Heart right ventricle (tissue), 16 donors: Measurements from ENCODE around the gene ZRANB1. TPM values are rescaled to one million over a fixed set of nuclear protein-coding genes. Genes with fewer than 3 reads are reported as not detected.

Experiments used
- ATAC-seq, 8 donors: fragments of 200-7000 bp; cut with Tn5 transposase; one replicate each; pipeline ENCODE4 v1.9.1; 2020; ENCODE audit warnings: mild to moderate bottlenecking in 8 of 8, moderate library complexity in 8 of 8, moderate number of reproducible peaks in 1 of 8
- DNase-seq, 2 donors: peaks; one replicate each; pipeline ENCODE4 v3.0.0-alpha.2; 2020
- H3K27ac ChIP-seq, 10 donors: fragments of 200-600 bp; sonication (generic) in 2 of 10; one replicate each; pipeline versions ENCODE4 v1.5.0 to v1.8.0; 2020 to 2022; ENCODE audit warnings: mild to moderate bottlenecking in 3 of 10
- H3K27me3 ChIP-seq, 7 donors: fragments of 200-600 bp; one replicate each; pipeline ENCODE4 v1.8.0; 2021 to 2022; ENCODE audit warnings: mild to moderate bottlenecking in 2 of 7
- H3K36me3 ChIP-seq, 9 donors: fragments of 200-600 bp; sonication (generic) in 1 of 9; one replicate each; pipeline versions ENCODE4 v1.5.0 to v1.8.0; 2020 to 2022; ENCODE audit warnings: mild to moderate bottlenecking in 2 of 9
- H3K4me1 ChIP-seq, 9 donors: fragments of 200-600 bp; sonication (generic) in 1 of 9; one replicate each; pipeline versions ENCODE4 v1.5.0 to v1.8.0; 2020 to 2022; ENCODE audit warnings: mild to moderate bottlenecking in 4 of 9
- H3K4me3 ChIP-seq, 10 donors: fragments of 200-600 bp; sonication (generic) in 2 of 10; one replicate each; pipeline versions ENCODE4 v1.5.0 to v1.8.0; 2020 to 2022; ENCODE audit warnings: mild to moderate bottlenecking in 7 of 10, moderate library complexity in 2 of 10
- H3K9me3 ChIP-seq, 11 donors: fragments of 200-600 bp in 10 of 11; sonication (generic) in 2 of 11; one replicate each; pipeline versions ENCODE4 v1.5.0 to v1.8.0; 2013 to 2022; ENCODE audit warnings: mild to moderate bottlenecking in 2 of 11, control low read depth in 1 of 11, moderate library complexity in 1 of 11
- WGBS, 2 donors: extraction: QIAGEN DNeasy Blood & Tissue Kit; methylation state at CpG; one replicate each; pipeline ENCODE4 v1.1.7; 2013; ENCODE audit warnings: inconsistent platforms in 1 of 2; 5-methylcytosine and 5-hydroxymethylcytosine counted together
- intact Hi-C, 10 donors: fragments of 100-400 bp; cut with DNase I; formaldehyde crosslinking; loops; one replicate each; pipeline versions ENCODE4 v1.11.1 to v1.14.2; 2022
- polyA plus RNA-seq, 2 donors: library from polyadenylated mRNA; stranded (reverse); fragments of 200-250 nt; gene quantifications; one replicate each; pipeline ENCODE4 v1.2.3, GENCODE V29; 2013
- total RNA-seq, 10 donors: library from RNA; stranded (reverse); fragmentation: NEBNext Ultra II Directional in 3 of 10; extraction: Animal tissue kit (Norgen Biotek cat#: 25700) in 3 of 10; gene quantifications; one replicate each; pipeline versions ENCODE4 v1.2.1 to v1.2.4, GENCODE V29; 2021 to 2023
- TF ChIP-seq, protein P1 (sequence below), 9 donors: fragments of 200-600 bp; sonication (generic) in 2 of 9; IDR thresholded peaks; one replicate each; pipeline versions ENCODE4 v1.5.0 to v1.8.0; 2021 to 2022; ENCODE audit warnings: antibody characterized with exemption in 9 of 9, mild to moderate bottlenecking in 5 of 9, moderate library complexity in 1 of 9
- donor health status: Arrhythmogenic right ventricular cardiomyopathy.
- donor health status: ischemic (EF 13 %, LVEDD 7.1; RV severe dilation, severe dysfunction).
- donor health status: healthy with polysubstance abuse.
- donor health status: DM: no; HTN: yes; CAD: no.
- donor health status: DM: no; HTN: no; CAD: no.
- donor health status: ischemic (EF 25% LVEDD 6.9; RV normal size, moderate dysfunction).
- donor health status: ischemic (EF 25% LVEDD 5.7; RV mildly dilated, moderate dysfunction).
- donor health status: healthy.
- donor health status: DM: yes; HTN: yes; CAD: no.
- donor health status: Ischemic cardiomyopathy.
- donor health status: ischemic (EF 35%, LVEDD 5.7; RV mildly dilated, moderate dysfunction).
- donor health status: nonischemic (EF 11% LVEDD 7.7; RV severe dilation, severe dysfunction).
- donor health status: DM: yes; HTN: yes; CAD: no.
- donor health status: PGD.
- donor health status: ischemic (EF 29% LVEDD 5.4; RV normal size, mild dysfunction).
- donor health status: nonischemic (EF 23%, LVEDD 6.1; RV moderate dilation, normal function).

The ZRANB1 gene
- total and polyA plus RNA-seq, 12 donors = 13.0 to 33.2 (median 27.5) TPM

DNA sequence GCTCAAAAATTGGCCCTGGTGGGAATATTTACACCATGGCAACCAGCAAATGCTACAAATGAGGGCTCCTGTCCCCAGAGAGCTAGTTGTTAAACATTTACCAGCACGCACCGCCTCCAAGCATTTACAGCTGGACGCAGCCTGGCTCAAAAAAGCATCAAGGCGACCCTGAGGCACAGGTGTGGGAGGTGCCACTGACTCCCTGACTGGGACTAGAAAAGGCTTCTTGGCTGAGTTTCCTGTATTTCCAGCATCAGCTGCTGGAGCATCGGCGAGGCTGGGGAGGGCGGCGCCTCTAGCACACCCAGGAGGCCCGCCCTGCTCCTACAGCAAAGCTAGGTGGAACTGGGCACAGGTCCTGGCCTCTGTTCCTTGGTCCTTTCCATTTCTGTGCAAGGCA, 43.5 kb upstream of the ZRANB1 start:
- WGBS, 2 donors = 71 to 76% methylated on average over 9 of the region's 9 CpGs
- peaks cover 0 to 24% (median 12%) of the 10 kb centered on the region in 7 donors for H3K27me3 ChIP-seq
- no peaks in the 10 kb centered on the region for H3K36me3 ChIP-seq
- TF ChIP-seq, protein P1, sequence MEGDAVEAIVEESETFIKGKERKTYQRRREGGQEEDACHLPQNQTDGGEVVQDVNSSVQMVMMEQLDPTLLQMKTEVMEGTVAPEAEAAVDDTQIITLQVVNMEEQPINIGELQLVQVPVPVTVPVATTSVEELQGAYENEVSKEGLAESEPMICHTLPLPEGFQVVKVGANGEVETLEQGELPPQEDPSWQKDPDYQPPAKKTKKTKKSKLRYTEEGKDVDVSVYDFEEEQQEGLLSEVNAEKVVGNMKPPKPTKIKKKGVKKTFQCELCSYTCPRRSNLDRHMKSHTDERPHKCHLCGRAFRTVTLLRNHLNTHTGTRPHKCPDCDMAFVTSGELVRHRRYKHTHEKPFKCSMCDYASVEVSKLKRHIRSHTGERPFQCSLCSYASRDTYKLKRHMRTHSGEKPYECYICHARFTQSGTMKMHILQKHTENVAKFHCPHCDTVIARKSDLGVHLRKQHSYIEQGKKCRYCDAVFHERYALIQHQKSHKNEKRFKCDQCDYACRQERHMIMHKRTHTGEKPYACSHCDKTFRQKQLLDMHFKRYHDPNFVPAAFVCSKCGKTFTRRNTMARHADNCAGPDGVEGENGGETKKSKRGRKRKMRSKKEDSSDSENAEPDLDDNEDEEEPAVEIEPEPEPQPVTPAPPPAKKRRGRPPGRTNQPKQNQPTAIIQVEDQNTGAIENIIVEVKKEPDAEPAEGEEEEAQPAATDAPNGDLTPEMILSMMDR (IDR thresholded peaks at IDR 0.05) = no peak
- DNase-seq (no peak), ATAC-seq (no peak)
- intact Hi-C loops = no loop called here
- no peak overlapping the region for H3K27ac ChIP-seq
- no peak overlapping the region for H3K4me3 ChIP-seq
- no peaks in the 10 kb centered on the region for H3K9me3 ChIP-seq
- no peaks in the 10 kb centered on the region for H3K4me1 ChIP-seq

DNA sequence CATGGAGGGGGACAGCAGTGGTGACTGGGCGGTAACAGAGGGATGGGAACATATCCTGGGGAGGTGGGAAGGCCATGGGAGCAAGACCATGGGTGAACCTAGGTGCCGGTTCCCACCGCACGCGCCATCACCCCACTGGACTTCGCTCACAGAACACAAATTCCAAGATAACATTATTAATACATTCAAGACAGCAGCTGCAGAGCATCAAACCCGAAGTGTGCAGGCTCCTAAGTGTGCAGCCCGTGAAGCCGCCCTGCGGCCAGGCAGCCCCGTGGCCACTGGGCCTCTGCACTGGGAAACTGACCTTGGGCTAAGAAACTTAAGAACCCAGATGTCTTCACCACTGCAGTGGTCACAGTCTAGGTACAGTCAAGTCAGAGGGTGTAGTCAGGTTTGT, 42.8 kb upstream of the ZRANB1 start:
- Histone ChIP-seq H3K4me1 (no peaks in the 10 kb centered on the region), H3K27me3 (peaks cover 0 to 24% (median 12%) of the 10 kb centered on the region in 7 donors), H3K4me3 (no peak overlapping the region), H3K27ac (no peak overlapping the region), H3K36me3 (no peaks in the 10 kb centered on the region), H3K9me3 (no peaks in the 10 kb centered on the region)
- WGBS, 2 donors = 80 to 91% methylated on average over 11 of the region's 11 CpGs
- TF ChIP-seq, protein P1 (IDR thresholded peaks at IDR 0.05) = no peak
- intact Hi-C loops = no loop called here
- no peak for ATAC-seq
- no peak for DNase-seq

GRCh38 chr10:124902462-124902861, 39.5 kb upstream of the ZRANB1 start:
- DNase-seq (no peak), ATAC-seq (no peak)
- Histone ChIP-seq H3K27ac (no peak overlapping the region), H3K4me1 (no peaks in the 10 kb centered on the region), H3K4me3 (no peak overlapping the region), H3K9me3 (no peaks in the 10 kb centered on the region), H3K36me3 (no peaks in the 10 kb centered on the region), H3K27me3 (peaks cover 0 to 17% (median 9%) of the 10 kb centered on the region in 7 donors)
- TF ChIP-seq, protein P1 (IDR thresholded peaks at IDR 0.05) = no peak
- intact Hi-C loops = no loop called here
- WGBS, 2 donors = 87 to 94% methylated on average over 1 of the region's 1 CpG

DNA sequence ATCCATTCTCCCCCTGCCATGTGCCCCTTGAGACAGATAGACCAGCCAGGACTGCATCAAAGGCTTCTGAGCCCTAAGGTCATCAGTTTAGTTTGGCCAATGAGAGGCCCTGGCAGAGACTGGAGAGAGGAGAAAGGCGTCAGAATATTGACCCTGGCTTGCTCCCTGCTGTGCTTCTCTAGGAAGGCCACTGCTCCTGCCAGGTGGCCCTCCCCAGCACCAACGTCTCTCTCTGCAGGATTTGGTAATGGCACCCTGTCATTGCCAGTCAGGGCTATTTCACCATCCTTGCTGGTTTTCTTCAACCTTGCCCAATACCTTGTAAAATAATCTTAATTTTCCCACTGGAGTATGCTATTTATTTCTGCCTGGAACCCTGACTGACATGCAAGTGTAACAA, 38.8 kb upstream of the ZRANB1 start:
- Histone ChIP-seq H3K9me3 (no peaks in the 10 kb centered on the region), H3K27me3 (peaks cover 0 to 12% (median 8%) of the 10 kb centered on the region in 7 donors), H3K36me3 (no peaks in the 10 kb centered on the region), H3K27ac (no peak overlapping the region), H3K4me1 (no peaks in the 10 kb centered on the region), H3K4me3 (no peak overlapping the region)
- WGBS, 2 donors = 24 to 30% methylated on average over 2 of the region's 2 CpGs
- intact Hi-C loops = no loop called here
- ATAC-seq (peak in 1 of 8 donors; percentile 41), DNase-seq (no peak)
- TF ChIP-seq, protein P1 (IDR thresholded peaks at IDR 0.05) = no peak
